ENCODE measurements around the gene TK2.

The TK2 gene

GRCh38 chr16:66460703-66461102 lies 89.2 kb downstream of the TK2 start:
- no peak for FAIRE-seq

- FAIRE-seq, result no peak
Measured at GRCh38 chr16:66459878-66460277, 90.0 kb downstream of the TK2 start.

GRCh38 chr16:66458853-66459252 lies 91.1 kb downstream of the TK2 start:
- no peak for FAIRE-seq

- no peak for FAIRE-seq
Measured at GRCh38 chr16:66458292-66458691, 91.6 kb downstream of the TK2 start.
